ENCODE measurements around the gene FADS2.
A peak's percentile ranks its signal among the peaks of the same experiment; 100 is the strongest.

The FADS2 gene

DNA sequence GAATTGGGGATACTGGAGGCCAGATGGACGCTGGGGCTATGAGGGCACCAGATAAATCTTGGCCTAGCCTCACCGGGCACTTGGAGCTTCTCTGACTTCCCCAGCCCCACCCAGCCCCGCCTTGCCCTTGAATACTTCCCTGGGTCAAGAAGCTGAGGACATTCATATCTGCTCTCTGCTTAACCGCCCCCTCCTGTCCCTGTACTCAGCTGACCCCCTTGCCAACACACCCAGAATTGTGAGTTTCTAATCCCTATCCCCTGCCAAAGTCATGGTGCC is 41.3 kb downstream of the FADS2 start:
- DNase-seq, result no peak

DNA sequence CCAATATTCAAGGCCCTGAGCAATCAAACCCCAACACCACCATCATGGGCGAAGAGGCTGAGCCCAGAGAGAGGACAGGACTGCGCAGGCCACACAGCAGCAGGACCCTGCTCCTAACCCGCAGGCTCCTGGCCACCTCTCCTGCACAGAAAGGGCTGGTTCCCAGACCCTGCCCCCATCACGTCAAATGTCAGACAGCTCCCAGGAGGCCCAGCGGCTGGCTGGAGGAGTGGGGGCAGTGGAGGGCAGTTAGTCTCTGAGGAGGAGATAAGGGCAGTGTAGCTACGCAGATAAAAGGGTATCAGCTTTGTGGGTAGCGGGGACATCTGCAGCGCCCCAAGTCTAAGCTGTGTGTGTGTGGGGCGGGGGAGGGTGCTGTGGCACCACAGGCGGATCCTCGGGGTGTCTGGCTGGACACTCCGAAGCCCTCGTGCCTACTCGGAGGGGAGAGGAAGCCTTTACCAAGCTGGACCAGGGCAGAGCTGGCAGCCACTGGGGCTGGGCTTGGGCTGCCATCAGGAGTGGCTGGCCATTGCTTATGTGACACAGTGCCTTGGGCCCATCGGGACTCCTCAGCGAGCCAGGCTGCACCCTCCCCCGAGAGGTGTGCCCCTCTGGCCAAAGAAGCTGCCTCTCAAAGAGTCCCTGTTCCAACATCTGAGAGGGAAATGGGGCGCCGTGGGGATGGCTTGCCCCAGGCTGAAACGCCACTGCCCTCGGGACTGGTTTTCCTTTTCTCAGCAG is 41.8 kb downstream of the FADS2 start:
- DNase-seq, result no peak

DNA sequence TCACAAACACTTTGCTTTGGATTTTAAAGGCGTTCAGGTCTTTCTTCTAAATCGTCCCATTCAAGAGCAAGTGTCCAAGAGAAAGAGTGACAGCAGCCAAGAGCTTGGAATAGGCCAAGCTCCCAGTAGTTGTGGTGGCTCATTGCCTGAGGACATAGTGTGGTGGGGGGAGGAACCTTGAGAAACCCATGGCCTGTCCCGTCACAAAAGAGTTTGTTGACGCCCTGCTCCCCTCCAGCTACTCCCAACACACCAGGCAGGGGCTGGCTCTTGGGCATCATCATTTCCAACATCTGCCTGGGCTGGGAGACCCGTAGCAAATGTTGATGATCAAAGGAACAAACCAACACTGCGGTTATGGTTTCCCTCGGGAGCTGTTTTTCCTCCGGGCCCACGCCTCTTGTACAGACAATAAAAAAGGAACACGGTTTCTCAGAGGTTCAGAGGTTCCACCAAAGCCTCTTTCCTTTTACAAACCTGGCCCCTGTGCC is 42.5 kb downstream of the FADS2 start:
- DNase-seq, result peak; percentile 24

GRCh38 chr11:61871158-61871597 is 43.1 kb downstream of the FADS2 start:
- peak; percentile 75 for DNase-seq

- no peak for DNase-seq
These were observed 45.0 kb downstream of the FADS2 start for GRCh38 chr11:61872935-61873565.

- no peak for DNase-seq
These were observed 45.7 kb downstream of the FADS2 start for GRCh38 chr11:61873588-61874376.

DNA sequence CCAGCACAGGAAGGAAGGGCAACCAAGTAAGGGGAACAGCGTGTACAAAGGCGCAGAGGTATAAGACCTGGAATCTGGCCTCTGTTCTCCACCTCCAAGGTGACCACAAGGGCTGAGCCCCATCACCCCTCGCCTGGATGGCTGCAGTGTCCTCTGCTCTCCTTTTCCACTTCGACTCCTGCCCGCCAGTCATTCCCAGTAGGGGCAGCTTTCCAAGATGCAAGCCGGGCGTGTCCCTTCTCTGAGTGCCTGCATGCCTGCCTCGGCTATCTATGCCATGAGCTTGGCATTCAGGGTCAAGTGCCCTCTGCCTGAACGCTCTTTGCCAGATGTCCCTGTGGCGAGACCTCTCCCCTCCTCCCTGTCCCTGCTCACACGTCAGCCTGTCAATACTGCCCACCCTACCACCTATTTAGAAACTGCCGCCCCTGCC is 46.3 kb downstream of the FADS2 start:
- no peak for DNase-seq

- no peak for DNase-seq
These were observed 46.8 kb downstream of the FADS2 start for GRCh38 chr11:61874853-61875252.

- DNase-seq, result no peak
These were observed 47.6 kb downstream of the FADS2 start for GRCh38 chr11:61875698-61876097.

- no peak for DNase-seq
These were observed 51.1 kb downstream of the FADS2 start for GRCh38 chr11:61879152-61879551.

DNA sequence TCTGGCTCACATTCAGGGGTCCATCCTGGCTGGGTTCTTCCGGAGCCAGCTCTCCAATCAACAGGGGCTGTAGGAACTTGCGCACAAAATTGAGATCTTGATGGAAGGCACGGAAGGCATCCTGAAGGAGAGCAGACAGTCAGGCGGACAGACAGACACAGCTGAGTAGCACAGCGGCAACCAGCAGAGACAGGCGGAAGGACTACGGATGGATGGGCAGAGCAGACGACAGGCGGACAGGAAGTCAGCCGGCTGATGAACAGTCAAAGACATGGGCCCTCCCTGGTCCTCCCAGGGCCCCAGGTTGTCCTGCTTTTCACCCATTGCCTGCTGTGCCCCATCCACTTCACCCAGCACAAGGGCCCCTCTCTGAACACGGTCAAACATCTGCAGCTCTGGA is 51.9 kb downstream of the FADS2 start:
- no peak for DNase-seq

DNA sequence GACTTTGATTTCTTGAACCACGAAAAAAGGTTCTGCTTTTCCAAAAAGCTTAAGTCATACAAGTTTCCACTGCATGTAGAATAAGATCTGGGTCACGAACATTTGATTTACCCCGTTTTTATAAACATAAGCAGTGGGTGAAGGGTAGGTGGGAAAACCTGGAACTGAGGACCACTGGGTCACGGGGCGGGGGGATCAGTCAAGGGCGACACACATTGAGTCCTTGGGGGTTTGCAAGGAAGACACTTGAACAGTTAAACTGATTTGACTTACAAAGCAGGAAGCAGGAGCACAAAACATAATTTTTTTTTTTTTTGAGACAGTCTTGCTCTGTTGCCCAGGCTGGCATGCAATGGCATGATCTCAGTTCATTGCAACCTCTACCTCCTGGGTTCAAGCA is 52.4 kb downstream of the FADS2 start:
- DNase-seq, result no peak

- DNase-seq, result no peak
These were observed 53.3 kb downstream of the FADS2 start for GRCh38 chr11:61881397-61881796.

- DNase-seq, result peak; percentile 20
These were observed 54.2 kb downstream of the FADS2 start for GRCh38 chr11:61882267-61882666.

DNA sequence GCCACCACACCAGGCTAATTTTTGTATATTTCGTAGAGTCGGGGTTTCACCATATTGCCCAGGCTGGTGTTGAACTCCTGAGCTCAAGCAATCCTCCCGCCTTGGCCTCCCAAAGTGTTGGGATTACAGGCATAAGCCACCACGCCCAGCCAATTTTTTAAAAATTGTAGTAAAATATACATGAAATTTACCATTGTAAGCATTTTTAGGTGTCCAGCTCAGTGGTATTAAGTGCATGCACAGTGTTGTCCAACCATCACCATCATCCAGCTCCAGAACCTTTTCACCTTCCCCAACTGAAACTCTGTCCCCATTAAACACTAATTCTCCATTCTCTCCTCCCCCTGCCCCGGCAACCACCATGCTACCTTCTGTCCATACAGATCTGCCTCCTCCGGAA is 54.8 kb downstream of the FADS2 start:
- no peak for DNase-seq

GRCh38 chr11:61883327-61883726 is 55.2 kb downstream of the FADS2 start:
- no peak for DNase-seq

- no peak for DNase-seq
These were observed 55.8 kb downstream of the FADS2 start for GRCh38 chr11:61883947-61884346.

- DNase-seq, result no peak
These were observed 57.2 kb downstream of the FADS2 start for GRCh38 chr11:61885166-61885778.

DNA sequence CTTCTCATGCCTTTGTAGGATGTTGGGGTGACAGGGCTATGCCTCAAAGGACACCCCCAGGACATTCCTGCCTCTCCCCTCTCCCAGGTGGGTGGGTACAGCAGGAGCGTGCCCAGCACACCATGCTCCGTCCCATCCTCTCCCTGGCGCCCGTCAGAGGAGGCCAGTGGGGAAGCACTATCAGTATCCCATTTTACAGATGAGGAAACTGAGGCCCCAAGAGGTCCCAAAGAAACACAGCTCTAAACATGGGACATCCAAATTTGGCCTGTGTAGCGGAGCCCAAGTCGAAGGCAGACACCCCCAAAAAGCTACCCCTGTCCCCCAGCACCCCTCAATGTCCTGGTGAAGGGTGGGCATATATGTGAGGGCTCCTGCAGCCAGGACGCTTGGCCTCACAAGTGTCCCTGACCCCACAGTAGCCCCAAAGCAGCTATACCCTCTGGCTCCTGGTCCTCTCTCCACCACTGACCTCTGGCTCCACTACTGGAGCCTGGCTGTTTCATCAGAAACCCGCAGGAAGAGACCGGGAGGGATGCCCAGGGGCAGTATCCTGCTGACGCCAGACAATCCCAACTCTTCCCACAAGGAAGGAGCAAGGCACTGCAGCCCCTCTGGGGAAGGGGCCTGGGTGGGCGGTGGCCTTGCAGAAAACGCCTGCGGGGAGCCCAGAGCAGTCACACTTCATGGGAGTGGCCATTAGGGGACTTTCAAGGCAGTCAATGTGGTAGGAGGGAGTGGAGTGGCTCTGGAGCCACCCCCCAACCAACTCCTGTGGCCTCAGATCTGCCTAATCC is 57.9 kb downstream of the FADS2 start:
- DNase-seq, result no peak

GRCh38 chr11:61886643-61887042 is 58.5 kb downstream of the FADS2 start:
- no peak for DNase-seq

DNA sequence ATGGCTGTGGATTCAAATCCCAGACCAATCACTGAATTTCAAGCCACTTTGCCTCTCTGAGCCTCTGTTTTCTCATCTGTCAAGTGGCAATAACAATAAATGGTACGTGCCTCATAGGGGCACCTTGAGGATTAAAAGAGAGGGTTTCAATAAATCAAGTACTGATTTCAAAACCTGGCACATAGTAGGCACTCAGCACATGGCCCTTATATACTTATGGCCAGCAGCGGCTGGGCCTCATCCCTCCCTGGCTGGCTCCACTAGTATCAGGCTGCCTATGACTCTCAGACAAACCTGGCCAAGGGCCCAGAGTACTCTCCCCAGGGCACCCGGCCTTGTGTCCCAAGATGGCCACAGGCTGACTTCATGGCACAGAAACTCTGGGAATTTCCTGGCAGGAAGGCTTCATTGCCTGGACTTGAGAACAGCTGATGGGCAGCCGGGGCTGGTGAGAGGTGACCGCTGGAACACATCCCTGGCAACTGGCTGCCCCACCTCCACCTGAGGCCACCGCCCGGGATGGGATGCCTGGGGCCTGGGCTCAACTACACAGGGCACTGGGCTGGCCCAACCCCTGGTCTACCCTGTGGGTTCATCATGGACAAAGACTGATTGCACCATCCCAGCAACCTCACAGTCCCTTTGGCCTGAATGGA is 59.9 kb downstream of the FADS2 start:
- peak; percentile 77 for DNase-seq

- DNase-seq, result no peak
These were observed 60.5 kb downstream of the FADS2 start for GRCh38 chr11:61888590-61888989.
